HEK293 (cell line): ENCODE data around the gene ZNF296.

Experiments
- GLIS1 ChIP-seq: fragments of 450-650 bp; formaldehyde crosslinking; IDR thresholded peaks from 2 replicates; pipeline ENCODE4 v1.5.1; 2016; ENCODE audit warnings: missing biosample characterization, missing genetic modification characterization
- SCRT2 ChIP-seq: fragments of 450-650 bp; formaldehyde crosslinking; IDR thresholded peaks from 2 replicates; pipeline ENCODE4 v1.5.1; 2016; ENCODE audit warnings: missing biosample characterization, missing genetic modification characterization
- ZNF777 ChIP-seq: fragments of 450-650 bp; formaldehyde crosslinking; IDR thresholded peaks from 2 replicates; pipeline ENCODE4 v1.5.1; 2017; ENCODE audit warnings: missing biosample characterization, missing genetic modification characterization, borderline replicate concordance
- ZNF792 ChIP-seq: fragments of 450-650 bp; formaldehyde crosslinking; IDR thresholded peaks from 2 replicates; pipeline ENCODE4 v1.5.1; 2016; ENCODE audit warnings: missing biosample characterization, missing genetic modification characterization

DNA sequence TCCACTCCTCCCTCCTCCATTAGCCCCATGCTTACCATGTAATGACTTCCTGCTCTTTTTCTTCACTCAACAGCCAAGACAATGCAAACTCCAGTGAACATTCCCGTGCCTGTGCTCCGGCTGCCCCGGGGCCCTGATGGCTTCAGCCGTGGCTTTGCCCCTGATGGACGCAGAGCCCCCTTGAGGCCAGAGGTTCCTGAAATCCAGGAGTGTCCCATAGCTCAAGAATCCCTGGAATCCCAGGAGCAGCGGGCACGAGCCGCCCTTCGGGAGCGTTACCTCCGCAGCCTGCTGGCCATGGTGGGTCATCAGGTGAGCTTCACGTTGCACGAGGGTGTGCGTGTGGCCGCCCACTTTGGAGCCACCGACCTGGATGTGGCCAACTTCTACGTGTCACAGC, 13.8 kb upstream of the ZNF296 start:
- TF ChIP-seq GLIS1 (tag by site-specific recombination): no peak
- no peak for TF ChIP-seq ZNF792 (tag by site-specific recombination)
- TF ChIP-seq ZNF777 (tag by site-specific recombination): no peak
- TF ChIP-seq SCRT2 (tag by site-specific recombination): no peak
